K562 (cell line): ENCODE measurements around the gene MAGIX. TPM values are rescaled to one million over a fixed set of nuclear protein-coding genes. Genes with fewer than 3 reads are reported as not detected.

Source experiments
- CREB1 ChIP-seq, 2 experiments: sonication (generic) in 1 of 2; formaldehyde crosslinking in 1 of 2; IDR thresholded peaks; 2 replicates each; pipeline versions ENCODE4 v1.6.1 to v1.8.0; 2012 to 2022; ENCODE audit warnings: inconsistent platforms in 1 of 2, mild to moderate bottlenecking in 1 of 2, missing genetic modification reagents in 1 of 2, moderate library complexity in 1 of 2
- FIP1L1 ChIP-seq: fragments of 200-400 bp; formaldehyde crosslinking; IDR thresholded peaks from 2 replicates; pipeline ENCODE4 v1.6.1; 2018; ENCODE audit warnings: mild to moderate bottlenecking, low read depth, low read length; ENCODE audit not compliant: poor library complexity, severe bottlenecking
- FOXA3 ChIP-seq, 2 experiments: fragments of 450-650 bp in 1 of 2; sonication (generic) in 1 of 2; formaldehyde crosslinking; IDR thresholded peaks in 1 of 2; conservative IDR thresholded peaks in 1 of 2; 2 replicates each; pipeline versions ENCODE4 v1.4.0 to v1.8.0; 2020 to 2022; ENCODE audit warnings: mild to moderate bottlenecking in 2 of 2, missing genetic modification reagents in 1 of 2
- HNRNPLL ChIP-seq: fragments of 200-400 bp; formaldehyde crosslinking; IDR thresholded peaks from 2 replicates; pipeline ENCODE4 v1.6.1; 2017; ENCODE audit warnings: low read length, low read depth, mild to moderate bottlenecking; ENCODE audit not compliant: poor library complexity, severe bottlenecking
- ILF3 ChIP-seq: fragments of 450-650 bp; IDR thresholded peaks from 2 replicates; pipeline ENCODE4 v1.6.1; 2018; ENCODE audit warnings: antibody characterized with exemption, mild to moderate bottlenecking, moderate library complexity, borderline replicate concordance
- MAFF ChIP-seq: IDR thresholded peaks from 2 replicates; pipeline ENCODE4 v1.6.1; 2012; ENCODE audit warnings: low read length, improper control_type of control experiment
- MAX ChIP-seq: sonication (generic); formaldehyde crosslinking; IDR thresholded peaks from 2 replicates; pipeline ENCODE4 v1.9.0; 2022; ENCODE audit warnings: mild to moderate bottlenecking, missing genetic modification reagents
- MEF2A ChIP-seq: IDR thresholded peaks from 2 replicates; pipeline ENCODE4 v1.6.1; 2011; ENCODE audit warnings: low read depth, mild to moderate bottlenecking, low read length, moderate library complexity; ENCODE audit not compliant: control insufficient read depth
- MEF2D ChIP-seq: conservative IDR thresholded peaks from 2 replicates; pipeline ENCODE4 v1.6.1; 2016; ENCODE audit warnings: low read depth, missing genetic modification characterization, missing compliant biosample characterization
- MTA2 ChIP-seq: fragments of 450-650 bp; IDR thresholded peaks from 2 replicates; pipeline ENCODE4 v1.6.1; 2016; ENCODE audit warnings: low read depth
- NEUROD1 ChIP-seq: fragments of 150-350 bp; IDR thresholded peaks from 2 replicates; pipeline ENCODE4 v1.6.1; 2014; ENCODE audit warnings: borderline replicate concordance, low read length, low read depth; ENCODE audit not compliant: partially characterized antibody
- NFYB ChIP-seq: IDR thresholded peaks from 2 replicates; pipeline ENCODE4 v1.6.1; 2011; ENCODE audit warnings: mild to moderate bottlenecking, moderate library complexity; ENCODE audit not compliant: insufficient read length; ENCODE audit errors: extremely low read depth
- NR4A1 ChIP-seq, 2 experiments: fragments of 250-450 bp in 1 of 2; fragments of 450-650 bp in 1 of 2; sonication (Bioruptor Pico) in 1 of 2; IDR thresholded peaks; 2 replicates each; pipeline versions ENCODE4 v1.4.0 to v1.6.1; 2016 to 2020; ENCODE audit warnings: mild to moderate bottlenecking in 2 of 2, missing compliant biosample characterization in 1 of 2, missing genetic modification characterization in 1 of 2, moderate library complexity in 1 of 2
- RBM14 ChIP-seq: fragments of 200-400 bp; formaldehyde crosslinking; IDR thresholded peaks from 2 replicates; pipeline ENCODE4 v1.6.1; 2018; ENCODE audit warnings: low read depth, mild to moderate bottlenecking, low read length, moderate library complexity, borderline replicate concordance; ENCODE audit not compliant: insufficient read depth
- ZBTB11 ChIP-seq, 3 experiments: fragments of 200-800 bp in 1 of 3; fragments of 250-450 bp in 1 of 3; fragments of 450-650 bp in 1 of 3; sonication (Bioruptor Pico) in 1 of 3; sonication (Bioruptor generic) in 1 of 3; formaldehyde crosslinking in 1 of 3; IDR thresholded peaks; 2 replicates each; pipeline versions ENCODE4 v1.6.1 to v1.8.0; 2016 to 2022; ENCODE audit warnings: mild to moderate bottlenecking in 2 of 3, missing genetic modification characterization in 2 of 3, missing compliant biosample characterization in 1 of 3, moderate library complexity in 1 of 3
- ZNF143 ChIP-seq: sonication (generic); formaldehyde crosslinking; IDR thresholded peaks from 2 replicates; pipeline ENCODE4 v1.9.0; 2022; ENCODE audit warnings: mild to moderate bottlenecking, missing genetic modification reagents
- ZNF282 ChIP-seq: sonication (generic); formaldehyde crosslinking; IDR thresholded peaks from 2 replicates; pipeline ENCODE4 v1.8.1; 2023; ENCODE audit warnings: missing genetic modification reagents
- polyA plus RNA-seq, 8 experiments: library from polyadenylated mRNA; depleted of rRNA in 4 of 8; stranded (reverse) in 5 of 8; unstranded in 3 of 8; fragments of >200 nt; fragmentation: Nextera tagmentation in 2 of 8; fragmentation: Illumina TruSeq in 1 of 8; extraction: Ambion mirVana in 2 of 8; extraction: Trizol in 1 of 8; gene quantifications; 2 replicates each; pipeline versions ENCODE4 v1.2.1 to v1.2.3, GENCODE V29; 2011 to 2014; ENCODE audit warnings: inconsistent platforms in 1 of 8, missing spikeins in 1 of 8
- total RNA-seq, 7 experiments: library from RNA; depleted of rRNA in 6 of 7; stranded (reverse); fragments of >200 nt in 6 of 7; fragmentation: Illumina TruSeq in 2 of 7; extraction: Trizol in 2 of 7; gene quantifications; 2 replicates each; pipeline versions ENCODE4 v1.2.1 to v1.2.3, GENCODE V29; 2011 to 2021; ENCODE audit warnings: low replicate concordance in 1 of 7
- TF ChIP-seq, protein P1 (sequence below): sonication (generic); formaldehyde crosslinking; IDR thresholded peaks from 2 replicates; pipeline ENCODE4 v1.8.1; 2023; ENCODE audit warnings: mild to moderate bottlenecking, missing genetic modification reagents
- TF ChIP-seq, protein P2 (sequence below): fragments of 450-650 bp; formaldehyde crosslinking; IDR thresholded peaks from 2 replicates; pipeline ENCODE4 v1.4.0; 2022; ENCODE audit warnings: missing genetic modification characterization

The MAGIX gene
- total and polyA plus RNA-seq, 9 of the 15 experiments (the other 6 are each of a cell fraction or from before 2014, with no cell fraction given), result 0.08 to 3.5 (median 0.47) TPM

GRCh38 chrX:49175435-49176274 is 13.1 kb downstream of the MAGIX start (continued):
- TF ChIP-seq MAFF (no peak), CREB1 (IDR thresholded peaks at IDR 0.05) (no peak; the same call in 1 of the 2 replicates), CREB1 (CRISPR knock-in tag; IDR thresholded peaks at IDR 0.05) (no peak), RBM14 (no peak), NFYB (no peak), MEF2A (no peak; the same call in 1 of the 2 replicates), FIP1L1 (no peak), MTA2 (no peak), FOXA3 (CRISPR knock-in tag; conservative IDR thresholded peaks at IDR 0.05 in 1 of 2, IDR thresholded peaks at IDR 0.05 in 1 of 2) (no peak), MEF2D (tag) (no peak), NR4A1 (CRISPR knock-in tag; IDR thresholded peaks at IDR 0.05) (no peak), NR4A1 (tag; IDR thresholded peaks at IDR 0.05) (no peak), ILF3 (no peak), ZNF282 (no peak), ZBTB11 (CRISPR knock-in tag; IDR thresholded peaks at IDR 0.05) (no peak), MAX (no peak), ZNF143 (CRISPR knock-in tag) (no peak), HNRNPLL (no peak), NEUROD1 (no peak)
- TF ChIP-seq, protein P1, sequence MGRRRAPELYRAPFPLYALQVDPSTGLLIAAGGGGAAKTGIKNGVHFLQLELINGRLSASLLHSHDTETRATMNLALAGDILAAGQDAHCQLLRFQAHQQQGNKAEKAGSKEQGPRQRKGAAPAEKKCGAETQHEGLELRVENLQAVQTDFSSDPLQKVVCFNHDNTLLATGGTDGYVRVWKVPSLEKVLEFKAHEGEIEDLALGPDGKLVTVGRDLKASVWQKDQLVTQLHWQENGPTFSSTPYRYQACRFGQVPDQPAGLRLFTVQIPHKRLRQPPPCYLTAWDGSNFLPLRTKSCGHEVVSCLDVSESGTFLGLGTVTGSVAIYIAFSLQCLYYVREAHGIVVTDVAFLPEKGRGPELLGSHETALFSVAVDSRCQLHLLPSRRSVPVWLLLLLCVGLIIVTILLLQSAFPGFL (CRISPR knock-in tag), result no peak
- TF ChIP-seq, protein P2, sequence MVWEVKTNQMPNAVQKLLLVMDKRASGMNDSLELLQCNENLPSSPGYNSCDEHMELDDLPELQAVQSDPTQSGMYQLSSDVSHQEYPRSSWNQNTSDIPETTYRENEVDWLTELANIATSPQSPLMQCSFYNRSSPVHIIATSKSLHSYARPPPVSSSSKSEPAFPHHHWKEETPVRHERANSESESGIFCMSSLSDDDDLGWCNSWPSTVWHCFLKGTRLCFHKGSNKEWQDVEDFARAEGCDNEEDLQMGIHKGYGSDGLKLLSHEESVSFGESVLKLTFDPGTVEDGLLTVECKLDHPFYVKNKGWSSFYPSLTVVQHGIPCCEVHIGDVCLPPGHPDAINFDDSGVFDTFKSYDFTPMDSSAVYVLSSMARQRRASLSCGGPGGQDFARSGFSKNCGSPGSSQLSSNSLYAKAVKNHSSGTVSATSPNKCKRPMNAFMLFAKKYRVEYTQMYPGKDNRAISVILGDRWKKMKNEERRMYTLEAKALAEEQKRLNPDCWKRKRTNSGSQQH (CRISPR knock-in tag), result 0 out of 2 replicates have a peak, but pooled peaks have one; percentile 8
